CD14-positive monocyte (primary cell): ENCODE results near the gene MESD. TPM values are rescaled to one million over a fixed set of nuclear protein-coding genes. Genes with fewer than 3 reads are reported as not detected.

ENCODE experiments used
- DNase-seq, 3 donors: peaks; one replicate each; pipeline ENCODE4 v3.0.0-alpha.2; 2011 to 2022
- H2AFZ ChIP-seq: 2 replicates; pipeline ENCODE4 v1.6.0; 2012; ENCODE audit warnings: mild to moderate bottlenecking, low read depth, low read length, inconsistent platforms; ENCODE audit not compliant: insufficient read depth, poor library complexity, severe bottlenecking
- H3K27ac ChIP-seq, 2 donors: 1 replicate in 1 of 2; 2 replicates in 1 of 2; pipeline ENCODE4 v1.5.1; 2012 to 2013; ENCODE audit warnings: low read length in 2 of 2, control low read depth in 1 of 2, inconsistent platforms in 1 of 2, low read depth in 1 of 2, mild to moderate bottlenecking in 1 of 2
- H3K27me3 ChIP-seq, 2 donors: one replicate each; pipeline versions ENCODE4 v1.6.0 to v1.6.1; 2011 to 2013; ENCODE audit warnings: low read length in 2 of 2; ENCODE audit not compliant: control insufficient read depth in 2 of 2, insufficient read depth in 2 of 2
- H3K36me3 ChIP-seq, 2 donors: replicated peaks in 1 of 2; 1 replicate in 1 of 2; 2 replicates in 1 of 2; pipeline versions ENCODE4 v1.5.1 to v1.6.1; 2012 to 2013; ENCODE audit warnings: low read length in 2 of 2, control low read depth in 1 of 2, inconsistent platforms in 1 of 2, mild to moderate bottlenecking in 1 of 2; ENCODE audit not compliant: insufficient read depth in 2 of 2, control insufficient read depth in 1 of 2
- H3K4me1 ChIP-seq, 2 donors: 1 replicate in 1 of 2; 2 replicates in 1 of 2; pipeline versions ENCODE4 v1.5.1 to v1.6.1; 2012 to 2013; ENCODE audit warnings: low read length in 2 of 2, control low read depth in 1 of 2, inconsistent platforms in 1 of 2, mild to moderate bottlenecking in 1 of 2, moderate library complexity in 1 of 2; ENCODE audit not compliant: insufficient read depth in 2 of 2, control insufficient read depth in 1 of 2
- H3K4me2 ChIP-seq: replicated peaks from 2 replicates; pipeline ENCODE3; 2012; ENCODE audit warnings: low read length, moderate library complexity, mild to moderate bottlenecking; ENCODE audit not compliant: poor library complexity, severe bottlenecking; ENCODE audit errors: extremely low read depth
- H3K4me3 ChIP-seq, 3 experiments: fragments of 200-600 bp in 1 of 3; sonication (generic) in 1 of 3; replicated peaks in 1 of 3; 1 replicate in 2 of 3; 2 replicates in 1 of 3; pipeline ENCODE4 v1.5.1; 2011 to 2013; ENCODE audit warnings: low read length in 3 of 3, mild to moderate bottlenecking in 3 of 3, control low read depth in 2 of 3, low read depth in 2 of 3, inconsistent platforms in 1 of 3, moderate library complexity in 1 of 3
- H3K79me2 ChIP-seq: 2 replicates; pipeline ENCODE4 v1.6.0; 2012; ENCODE audit warnings: mild to moderate bottlenecking, control low read depth, inconsistent platforms, low read length, moderate library complexity; ENCODE audit not compliant: insufficient read depth
- H3K9ac ChIP-seq: 2 replicates; pipeline ENCODE4 v1.6.0; 2017; ENCODE audit warnings: low read length, mild to moderate bottlenecking; ENCODE audit not compliant: insufficient read depth, poor library complexity, severe bottlenecking
- H3K9me3 ChIP-seq, 2 donors: replicated peaks in 1 of 2; 1 replicate in 1 of 2; 2 replicates in 1 of 2; pipeline versions ENCODE4 v1.5.1 to v1.6.1; 2012 to 2013; ENCODE audit warnings: low read length in 2 of 2, control low read depth in 1 of 2; ENCODE audit not compliant: control insufficient read depth in 1 of 2, insufficient read depth in 1 of 2
- H4K20me1 ChIP-seq: 2 replicates; pipeline ENCODE4 v1.6.0; 2012; ENCODE audit warnings: mild to moderate bottlenecking, low read length, control low read depth, moderate library complexity; ENCODE audit not compliant: insufficient read depth
- H3K27ac Mint-ChIP-seq, 7 donors: one replicate each; pipeline ENCODE4 v1.8.0; 2020; ENCODE audit warnings: mild to moderate bottlenecking in 7 of 7, mixed read lengths in 7 of 7, moderate library complexity in 6 of 7, inconsistent platforms in 2 of 7
- H3K27me3 Mint-ChIP-seq, 3 donors: one replicate each; pipeline ENCODE4 v1.8.0; 2021 to 2022; ENCODE audit warnings: low read depth in 3 of 3, mild to moderate bottlenecking in 3 of 3, mixed read lengths in 3 of 3, moderate library complexity in 3 of 3, inconsistent platforms in 1 of 3
- H3K36me3 Mint-ChIP-seq, 2 donors: one replicate each; pipeline ENCODE4 v1.8.0; 2020; ENCODE audit warnings: mixed read lengths in 2 of 2, inconsistent platforms in 1 of 2, mild to moderate bottlenecking in 1 of 2
- H3K4me1 Mint-ChIP-seq: one replicate; pipeline ENCODE4 v1.8.0; 2020; ENCODE audit warnings: mild to moderate bottlenecking, mixed read lengths
- H3K4me3 Mint-ChIP-seq, 2 donors: one replicate each; pipeline ENCODE4 v1.8.0; 2020; ENCODE audit warnings: mild to moderate bottlenecking in 2 of 2, mixed read lengths in 2 of 2, moderate library complexity in 1 of 2
- H3K9me3 Mint-ChIP-seq, 7 donors: one replicate each; pipeline ENCODE4 v1.8.0; 2020 to 2022; ENCODE audit warnings: mixed read lengths in 7 of 7, mild to moderate bottlenecking in 6 of 7, moderate library complexity in 6 of 7, inconsistent platforms in 2 of 7
- WGBS: methylation state at CpG from one replicate; pipeline ENCODE4 v1.1.5; 2013; ENCODE audit warnings: missing lambda C conversion rate; ENCODE audit not compliant: insufficient coverage; 5-methylcytosine and 5-hydroxymethylcytosine counted together
- intact Hi-C, 2 donors: fragments of 100-400 bp; cut with micrococcal nuclease; formaldehyde crosslinking; loops; one replicate each; pipeline versions ENCODE4 v1.15.0 to v1.15.1; 2023
- polyA plus RNA-seq, 3 donors: library from polyadenylated mRNA; depleted of rRNA in 1 of 3; unstranded in 2 of 3; stranded (reverse) in 1 of 3; fragments of 300-500 nt in 2 of 3; fragments of >200 nt in 1 of 3; fragmentation: Illumina TruSeq in 2 of 3; gene quantifications; 1 replicate in 2 of 3; 2 replicates in 1 of 3; pipeline ENCODE4 v1.2.3, GENCODE V29; 2012 to 2021
- small RNA-seq: library from RNA; depleted of rRNA; stranded (forward); fragments of <200 nt; gene quantifications from one replicate; pipeline ENCODE3, GENCODE V24; 2012; ENCODE audit warnings: low read depth; ENCODE audit not compliant: insufficient read length
- TF ChIP-seq, protein P1 (sequence below): fragments of 200-600 bp; IDR thresholded peaks from one replicate; pipeline ENCODE4 v1.8.0; 2022; ENCODE audit warnings: antibody characterized with exemption, mild to moderate bottlenecking

The MESD gene
- polyA plus RNA-seq, 3 donors = 5.6 to 15.7 (median 13.1) TPM

DNA sequence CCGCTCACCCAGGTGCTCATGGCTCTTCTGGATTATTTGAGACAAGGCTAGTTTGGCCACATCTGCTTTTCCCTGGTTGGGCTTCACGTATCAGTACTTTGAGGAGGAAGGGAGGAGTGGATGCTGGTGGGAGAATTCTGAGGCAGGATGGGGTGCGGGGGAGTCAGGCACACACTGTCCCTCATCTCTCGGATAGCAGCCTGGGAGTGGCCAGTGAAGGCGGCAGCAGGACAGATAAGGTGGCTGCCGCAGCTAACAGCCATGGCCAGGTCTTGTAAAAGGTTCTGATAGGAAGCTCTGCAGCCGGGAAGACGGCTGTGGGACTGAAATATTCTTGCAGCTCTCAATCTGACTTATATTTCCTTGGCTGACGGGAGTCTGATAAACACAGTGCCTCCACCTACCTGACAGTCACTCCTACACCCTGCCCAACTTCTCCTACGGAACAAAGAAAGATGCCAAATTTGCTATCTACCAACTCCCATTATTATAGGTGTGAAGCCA, 87.3 kb downstream of the MESD start:
- H3K9me3 ChIP-seq = no peaks in the 10 kb centered on the region
- intact Hi-C loops = no loop called here
- H3K4me2 ChIP-seq = no peak overlapping the region
- no peak for DNase-seq
- no peak overlapping the region for H3K9ac ChIP-seq
- WGBS = 93% methylated on average over 6 of the region's 10 CpGs
- Mint-ChIP-seq H3K9me3 (no peaks in the 10 kb centered on the region), H3K4me3 (no peak overlapping the region), H3K27me3 (peaks cover 0 to 3% (median 2%) of the 10 kb centered on the region in 3 donors), H3K4me1 (no peaks in the 10 kb centered on the region), H3K27ac (peak overlapping the region in 1 of 7 donors; percentile 7), H3K36me3 (no peaks in the 10 kb centered on the region)
- H2AFZ ChIP-seq = no peak overlapping the region
- TF ChIP-seq, protein P1, sequence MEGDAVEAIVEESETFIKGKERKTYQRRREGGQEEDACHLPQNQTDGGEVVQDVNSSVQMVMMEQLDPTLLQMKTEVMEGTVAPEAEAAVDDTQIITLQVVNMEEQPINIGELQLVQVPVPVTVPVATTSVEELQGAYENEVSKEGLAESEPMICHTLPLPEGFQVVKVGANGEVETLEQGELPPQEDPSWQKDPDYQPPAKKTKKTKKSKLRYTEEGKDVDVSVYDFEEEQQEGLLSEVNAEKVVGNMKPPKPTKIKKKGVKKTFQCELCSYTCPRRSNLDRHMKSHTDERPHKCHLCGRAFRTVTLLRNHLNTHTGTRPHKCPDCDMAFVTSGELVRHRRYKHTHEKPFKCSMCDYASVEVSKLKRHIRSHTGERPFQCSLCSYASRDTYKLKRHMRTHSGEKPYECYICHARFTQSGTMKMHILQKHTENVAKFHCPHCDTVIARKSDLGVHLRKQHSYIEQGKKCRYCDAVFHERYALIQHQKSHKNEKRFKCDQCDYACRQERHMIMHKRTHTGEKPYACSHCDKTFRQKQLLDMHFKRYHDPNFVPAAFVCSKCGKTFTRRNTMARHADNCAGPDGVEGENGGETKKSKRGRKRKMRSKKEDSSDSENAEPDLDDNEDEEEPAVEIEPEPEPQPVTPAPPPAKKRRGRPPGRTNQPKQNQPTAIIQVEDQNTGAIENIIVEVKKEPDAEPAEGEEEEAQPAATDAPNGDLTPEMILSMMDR = no peak
- H3K27ac ChIP-seq = no peak overlapping the region
- no peaks in the 10 kb centered on the region for H3K27me3 ChIP-seq
- no peaks in the 10 kb centered on the region for H3K36me3 ChIP-seq
- H3K4me1 ChIP-seq = no peaks in the 10 kb centered on the region
- H4K20me1 ChIP-seq = no peaks in the 10 kb centered on the region
- H3K79me2 ChIP-seq = no peaks in the 10 kb centered on the region
- no peak overlapping the region for H3K4me3 ChIP-seq

DNA sequence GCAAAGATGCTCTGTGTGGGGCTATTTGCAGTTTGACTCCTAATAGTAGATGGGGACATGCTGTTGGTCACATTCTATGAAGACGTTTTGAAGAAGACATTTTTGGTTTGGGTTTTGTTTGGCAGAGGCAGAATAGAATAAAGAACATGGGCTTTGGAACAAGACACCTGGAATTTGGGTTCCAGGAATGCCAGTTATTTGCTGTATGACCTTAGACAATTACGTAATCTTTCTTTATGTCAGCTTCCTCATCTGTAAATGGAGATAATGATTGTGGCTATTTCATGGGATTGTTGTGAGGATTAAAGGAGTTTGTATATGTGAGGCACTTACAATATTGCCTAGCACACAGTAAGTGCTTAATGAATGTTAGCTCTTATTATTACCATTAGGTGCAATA, 91.6 kb downstream of the MESD start:
- Histone ChIP-seq H3K9ac (no peak overlapping the region), H3K27ac (no peak overlapping the region), H3K4me2 (no peak overlapping the region), H2AFZ (no peak overlapping the region), H3K4me1 (no peaks in the 10 kb centered on the region), H3K79me2 (no peaks in the 10 kb centered on the region), H3K27me3 (no peaks in the 10 kb centered on the region), H3K9me3 (peaks cover 4 to 6% of the 10 kb centered on the region in 2 donors), H3K4me3 (no peak overlapping the region), H3K36me3 (no peaks in the 10 kb centered on the region), H4K20me1 (no peaks in the 10 kb centered on the region)
- Mint-ChIP-seq H3K36me3 (no peaks in the 10 kb centered on the region), H3K9me3 (peaks cover 0 to 6% (median 3%) of the 10 kb centered on the region in 7 donors), H3K4me3 (no peak overlapping the region), H3K4me1 (no peaks in the 10 kb centered on the region), H3K27me3 (peaks cover 0 to 2% (median 0%) of the 10 kb centered on the region in 3 donors), H3K27ac (no peak overlapping the region)
- no peak for DNase-seq
- intact Hi-C loops = no loop called here
- TF ChIP-seq, protein P1 = no peak
- 33% methylated on average over 1 of the region's 2 CpGs for WGBS

Small RNA genes lying within 50 kb of the gene (small RNA-seq; reads per million reads assigned to genes)
- gene MIR4514 = not detected

Other genes with a start within 250 kb of the MESD start
- gene CEMIP, start 210.4 kb downstream of the MESD start, polyA plus RNA-seq = not detected
- gene TLNRD1, start 11.1 kb upstream of the MESD start, polyA plus RNA-seq = 10 to 100 TPM in 1 of 3 donors, 1 to 10 TPM in 2; 2.6 to 12.6 (median 3.4) TPM
- gene CFAP161, start 144.5 kb upstream of the MESD start, polyA plus RNA-seq = not detected
- gene IL16, start 207.1 kb upstream of the MESD start, polyA plus RNA-seq = 10 to 100 TPM; 64.8 to 95.1 (median 71.5) TPM